KMS-11 (cell line): ENCODE results near the gene SNHG17.
"Not testable (repeated sequence)": the region's sequence is repeated elsewhere in the genome, so short reads cannot be mapped to it uniquely, and the experiment has no call there.

Experiments
- H2AFZ ChIP-seq: fragments of 200-600 bp; sonication (generic); 2 replicates; pipeline ENCODE4 v1.6.1; 2016; ENCODE audit warnings: antibody characterized with exemption, mixed run types, low read depth
- H3K27ac ChIP-seq: fragments of 200-600 bp; sonication (generic); 2 replicates; pipeline ENCODE4 v1.6.1; 2016; ENCODE audit warnings: mild to moderate bottlenecking, mixed run types
- H3K27me3 ChIP-seq: fragments of 200-600 bp; sonication (generic); 2 replicates; pipeline ENCODE4 v1.6.1; 2017; ENCODE audit warnings: mild to moderate bottlenecking, low read depth, mixed run types, moderate library complexity; ENCODE audit not compliant: insufficient read depth
- H3K36me3 ChIP-seq: fragments of 200-600 bp; sonication (generic); 2 replicates; pipeline ENCODE4 v1.6.1; 2017; ENCODE audit warnings: mild to moderate bottlenecking, mixed run types; ENCODE audit not compliant: insufficient read depth
- H3K4me1 ChIP-seq: fragments of 200-600 bp; sonication (generic); 2 replicates; pipeline ENCODE4 v1.6.1; 2016; ENCODE audit warnings: mild to moderate bottlenecking, low read depth, mixed run types; ENCODE audit not compliant: poor library complexity, severe bottlenecking
- H3K4me2 ChIP-seq: fragments of 200-600 bp; sonication (generic); 2 replicates; pipeline ENCODE4 v1.7.0; 2016; ENCODE audit warnings: mild to moderate bottlenecking, mixed run types
- H3K4me3 ChIP-seq: fragments of 200-600 bp; sonication (generic); IDR thresholded peaks from 2 replicates; pipeline ENCODE4 v1.6.1; 2017; ENCODE audit warnings: low read depth, low read length, mixed read lengths; ENCODE audit not compliant: insufficient read depth
- H3K79me2 ChIP-seq: fragments of 200-600 bp; sonication (generic); 2 replicates; pipeline ENCODE4 v1.6.1; 2016; ENCODE audit warnings: low read depth, mixed run types; ENCODE audit not compliant: insufficient read depth
- H3K9ac ChIP-seq: fragments of 200-600 bp; sonication (generic); 2 replicates; pipeline ENCODE4 v1.6.1; 2016; ENCODE audit warnings: mild to moderate bottlenecking, mixed run types
- H4K20me1 ChIP-seq: fragments of 200-600 bp; sonication (generic); 2 replicates; pipeline ENCODE4 v1.6.1; 2016; ENCODE audit warnings: mild to moderate bottlenecking, mixed run types; ENCODE audit not compliant: insufficient read depth
- TF ChIP-seq, protein P1 (sequence below): fragments of 200-600 bp; sonication (generic); conservative IDR thresholded peaks from 2 replicates; pipeline ENCODE4 v1.6.1; 2017; ENCODE audit warnings: low read depth, mild to moderate bottlenecking, antibody characterized with exemption, low read length, moderate library complexity, mixed read lengths

SNHG17 gene

DNA sequence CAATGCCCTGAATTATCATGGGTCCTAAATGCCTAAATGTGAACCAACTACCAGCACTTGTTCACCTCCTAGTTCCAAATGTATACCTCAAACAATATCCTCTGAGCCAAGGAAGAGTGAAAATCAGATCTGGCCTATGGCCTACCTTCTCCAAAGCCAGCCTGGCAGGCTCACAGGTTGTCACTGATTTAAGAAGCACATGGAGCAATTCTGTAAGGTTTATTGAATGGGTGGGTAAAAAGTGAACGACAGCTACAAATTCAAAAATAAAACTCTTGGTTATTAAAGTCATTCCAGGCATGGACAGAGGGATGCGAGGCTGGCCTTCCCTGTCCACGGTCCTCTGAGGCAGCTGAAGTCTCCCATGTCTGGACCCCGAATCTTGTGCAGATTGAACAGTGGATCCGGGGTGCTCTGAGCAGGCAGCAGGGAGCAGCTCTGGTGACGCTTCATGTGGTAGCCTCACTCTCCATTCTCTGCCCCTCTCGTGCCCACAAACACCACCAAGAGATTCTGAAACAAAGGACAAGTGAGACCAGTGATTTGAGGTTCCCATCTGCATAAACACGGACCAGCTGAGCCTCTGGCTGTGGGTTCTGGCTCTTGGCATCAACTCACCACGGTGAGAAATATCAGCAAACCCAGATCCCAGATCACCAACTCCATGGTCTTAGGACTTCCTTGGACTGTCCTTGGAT lies 14.6 kb downstream of the SNHG17 start:
- Histone ChIP-seq H3K27ac (no peak overlapping the region), H4K20me1 (peaks cover 47% of the 10 kb centered on the region), H3K79me2 (peaks cover 34% of the 10 kb centered on the region), H3K4me3 (no peak overlapping the region), H3K27me3 (no peaks in the 10 kb centered on the region), H3K9ac (no peak overlapping the region), H3K4me2 (no peak overlapping the region), H3K4me1 (no peaks in the 10 kb centered on the region), H3K36me3 (peaks cover 50% of the 10 kb centered on the region; the same call in 1 of the 2 replicates), H2AFZ (no peak overlapping the region)
- TF ChIP-seq, protein P1, sequence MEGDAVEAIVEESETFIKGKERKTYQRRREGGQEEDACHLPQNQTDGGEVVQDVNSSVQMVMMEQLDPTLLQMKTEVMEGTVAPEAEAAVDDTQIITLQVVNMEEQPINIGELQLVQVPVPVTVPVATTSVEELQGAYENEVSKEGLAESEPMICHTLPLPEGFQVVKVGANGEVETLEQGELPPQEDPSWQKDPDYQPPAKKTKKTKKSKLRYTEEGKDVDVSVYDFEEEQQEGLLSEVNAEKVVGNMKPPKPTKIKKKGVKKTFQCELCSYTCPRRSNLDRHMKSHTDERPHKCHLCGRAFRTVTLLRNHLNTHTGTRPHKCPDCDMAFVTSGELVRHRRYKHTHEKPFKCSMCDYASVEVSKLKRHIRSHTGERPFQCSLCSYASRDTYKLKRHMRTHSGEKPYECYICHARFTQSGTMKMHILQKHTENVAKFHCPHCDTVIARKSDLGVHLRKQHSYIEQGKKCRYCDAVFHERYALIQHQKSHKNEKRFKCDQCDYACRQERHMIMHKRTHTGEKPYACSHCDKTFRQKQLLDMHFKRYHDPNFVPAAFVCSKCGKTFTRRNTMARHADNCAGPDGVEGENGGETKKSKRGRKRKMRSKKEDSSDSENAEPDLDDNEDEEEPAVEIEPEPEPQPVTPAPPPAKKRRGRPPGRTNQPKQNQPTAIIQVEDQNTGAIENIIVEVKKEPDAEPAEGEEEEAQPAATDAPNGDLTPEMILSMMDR = no peak

DNA sequence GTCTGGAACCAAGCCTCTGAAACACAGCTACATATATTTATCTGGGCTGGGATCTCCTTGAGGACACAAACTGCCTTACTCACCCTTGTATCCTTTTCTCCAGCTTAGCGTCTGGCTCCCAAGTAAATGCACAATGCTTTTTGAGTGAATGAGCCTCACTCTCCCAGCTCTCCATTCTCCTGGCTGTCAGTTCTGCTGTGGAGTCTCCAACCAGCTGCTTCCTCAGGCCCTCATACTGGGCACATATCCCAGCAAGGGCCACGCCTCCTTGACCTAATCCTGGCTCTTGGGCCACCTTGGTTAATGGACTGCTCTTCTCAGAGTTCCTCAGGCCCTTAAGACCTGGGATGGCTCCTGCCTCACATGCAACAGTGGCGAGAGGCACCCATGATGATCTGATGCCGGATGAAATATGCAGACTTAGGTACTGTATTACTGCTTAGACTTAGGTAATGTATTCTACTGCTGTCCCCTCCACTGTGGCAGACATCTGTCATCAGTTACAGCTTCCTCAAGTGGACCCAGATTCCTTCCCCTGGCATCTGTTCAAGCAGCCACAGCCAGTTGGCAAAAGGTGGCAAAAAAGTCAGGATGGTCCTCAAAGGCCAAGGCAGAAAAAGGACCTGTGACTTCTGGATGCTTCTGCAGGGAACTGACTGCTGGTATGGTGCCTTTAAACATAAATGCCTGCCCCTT lies 16.5 kb downstream of the SNHG17 start:
- Histone ChIP-seq H2AFZ (no peak overlapping the region), H3K4me2 (no peak overlapping the region), H3K4me1 (no peaks in the 10 kb centered on the region), H3K9ac (no peak overlapping the region), H3K27ac (no peak overlapping the region; the same call in 1 of the 2 replicates), H3K27me3 (no peaks in the 10 kb centered on the region), H4K20me1 (peaks cover 29% of the 10 kb centered on the region), H3K36me3 (peaks cover 38% of the 10 kb centered on the region; the same call in 1 of the 2 replicates), H3K4me3 (no peak overlapping the region), H3K79me2 (peaks cover 15% of the 10 kb centered on the region)
- TF ChIP-seq, protein P1 = no peak

DNA sequence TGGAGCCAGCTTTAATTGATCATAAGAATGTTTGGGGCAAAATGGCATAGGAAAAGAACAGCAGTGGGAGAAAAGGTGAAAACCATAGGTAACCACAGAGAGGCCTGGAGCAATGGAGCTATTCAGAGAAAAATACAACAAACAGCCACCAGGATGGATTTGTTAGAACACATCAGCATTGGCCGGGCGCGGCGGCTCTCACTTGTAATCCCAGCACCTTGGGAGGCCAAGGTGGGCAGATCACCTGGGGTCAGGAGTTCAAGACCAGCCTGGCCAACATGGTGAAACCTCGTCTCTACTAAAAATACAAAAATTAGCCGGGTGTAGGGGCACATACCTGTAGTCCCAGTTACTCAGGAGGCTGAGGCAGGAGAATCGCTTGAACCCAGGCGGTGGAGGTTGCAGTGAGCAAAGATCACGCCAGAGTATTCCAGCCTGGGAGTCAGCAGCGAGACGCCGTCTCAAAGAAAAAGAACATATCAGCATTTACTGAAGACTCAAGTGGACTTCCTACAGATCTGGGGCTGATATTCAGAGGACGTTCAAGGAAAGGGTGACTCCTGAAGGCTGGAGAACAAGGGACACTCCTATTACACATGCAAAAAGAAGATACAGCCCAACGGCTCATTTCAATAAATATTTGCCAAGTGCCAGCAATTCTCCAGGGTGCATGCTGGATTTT lies 20.2 kb downstream of the SNHG17 start:
- Histone ChIP-seq H2AFZ (no peak overlapping the region), H3K27me3 (no peaks in the 10 kb centered on the region), H3K27ac (no peak overlapping the region), H3K4me3 (no peak overlapping the region), H3K9ac (no peak overlapping the region), H3K36me3 (peaks cover 9% of the 10 kb centered on the region; the same call in 1 of the 2 replicates), H3K4me1 (no peaks in the 10 kb centered on the region), H3K4me2 (no peak overlapping the region), H4K20me1 (0 out of 2 replicates have a peak, but pooled peaks cover 3% of the 10 kb centered on the region), H3K79me2 (no peaks in the 10 kb centered on the region)
- TF ChIP-seq, protein P1 = no peak

DNA sequence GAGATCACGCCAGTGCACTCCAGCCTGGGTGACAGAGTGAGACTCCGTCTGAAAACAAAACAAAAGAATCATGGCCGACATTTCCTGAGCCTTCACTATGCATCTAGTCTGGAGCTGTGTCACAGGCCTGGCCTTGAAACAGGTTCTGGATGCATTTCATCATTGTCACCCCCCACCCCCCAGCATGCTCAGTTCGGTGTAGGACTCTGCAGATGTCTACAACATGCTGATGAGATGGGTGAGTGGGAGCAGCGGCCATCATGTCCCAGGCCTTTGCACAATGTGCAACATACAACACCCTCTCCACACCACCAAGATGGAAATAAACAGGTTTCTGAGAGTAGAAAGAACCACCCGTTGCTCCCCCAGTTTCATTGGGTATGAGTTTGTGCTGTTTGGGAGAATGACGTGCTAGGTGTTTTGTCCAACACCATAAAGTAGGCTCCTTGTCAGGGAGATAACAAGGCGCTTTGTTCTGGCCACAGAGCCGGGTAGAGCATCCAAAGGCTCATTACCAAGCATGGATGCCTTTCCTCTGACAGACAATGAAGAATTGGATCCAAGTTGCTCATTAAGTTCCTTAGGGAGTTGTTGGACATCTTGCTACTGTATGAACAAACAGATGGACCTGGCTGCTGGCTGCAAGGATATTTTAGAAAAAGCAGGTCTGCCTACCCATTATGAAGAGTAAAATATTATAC lies 22.1 kb downstream of the SNHG17 start:
- Histone ChIP-seq H3K27ac (no peak overlapping the region), H3K4me1 (no peaks in the 10 kb centered on the region), H3K4me3 (no peak overlapping the region), H4K20me1 (0 out of 2 replicates have a peak, but pooled peaks cover 3% of the 10 kb centered on the region), H3K36me3 (no peaks in the 10 kb centered on the region), H2AFZ (no peak overlapping the region), H3K79me2 (no peaks in the 10 kb centered on the region), H3K9ac (no peak overlapping the region), H3K27me3 (no peaks in the 10 kb centered on the region), H3K4me2 (no peak overlapping the region)
- TF ChIP-seq, protein P1 = no peak

DNA sequence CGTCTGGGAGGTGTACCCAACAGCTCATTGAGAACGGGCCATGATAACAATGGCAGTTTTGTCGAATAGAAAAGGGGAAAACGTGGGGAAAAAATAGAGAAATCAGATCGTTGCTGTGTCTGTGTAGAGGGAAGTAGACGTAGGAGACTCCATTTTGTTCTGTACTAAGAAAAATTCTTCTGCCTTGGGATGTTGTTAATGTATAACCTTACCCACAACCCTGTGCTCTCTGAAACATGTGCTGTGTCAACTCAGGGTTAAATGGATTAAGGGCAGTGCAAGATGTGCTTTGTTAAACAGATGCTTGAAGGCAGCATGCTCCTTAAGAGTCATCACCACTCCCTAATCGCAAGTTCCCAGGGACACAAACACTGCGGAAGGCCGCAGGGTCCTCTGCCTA lies 27.3 kb downstream of the SNHG17 start:
- not testable (repeated sequence) for H4K20me1 ChIP-seq, H2AFZ ChIP-seq, H3K79me2 ChIP-seq, H3K27me3 ChIP-seq, H3K4me1 ChIP-seq, H3K27ac ChIP-seq, H3K36me3 ChIP-seq, H3K4me2 ChIP-seq, H3K9ac ChIP-seq, H3K4me3 ChIP-seq
